ENCODE data around the gene NKD2. TPM values are rescaled to one million over a fixed set of nuclear protein-coding genes. Genes with fewer than 3 reads are reported as not detected.

The NKD2 gene
- total and polyA plus RNA-seq, 2 of the 4 experiments (the other 2 are of a cell fraction) = not detected

GRCh38 chr5:1039706-1040260 lies 31.2 kb downstream of the NKD2 start:
- no peak for ATAC-seq (ENCODE audit: low read depth)

More at GRCh38 chr5:1039706-1040260, 31.2 kb downstream of the NKD2 start:
- Histone ChIP-seq H3K4ac (ENCODE audit: low read depth, low read length) (no peak overlapping the region), H3K79me1 (ENCODE audit: low read depth in 1 of 2, low read length in 2 of 2) (no peaks in the 10 kb centered on the region), H2AK5ac (ENCODE audit: low read depth, low read length) (no peak overlapping the region), H3K9me3 (ENCODE audit: control insufficient read depth, insufficient read depth, low read length) (peaks cover 9% of the 10 kb centered on the region; the same call in 1 of the 2 replicates), H4K91ac (ENCODE audit: insufficient read depth, low read depth, low read length) (no peak overlapping the region), H3K36me3 (ENCODE audit: control insufficient read depth, insufficient read depth, low read length) (no peaks in the 10 kb centered on the region), H2BK5ac (ENCODE audit: low read depth, low read length, poor library complexity, severe bottlenecking) (no peak overlapping the region), H2BK15ac (ENCODE audit: low read depth, low read length) (no peak overlapping the region), H3K9ac (ENCODE audit: low read depth, low read length) (no peak overlapping the region), H4K8ac (ENCODE audit: low read depth in 2 of 2, low read length in 2 of 2) (no peak overlapping the region), H3K4me3 (ENCODE audit: insufficient read depth, low read depth, low read length) (no peak overlapping the region), H3K4me1 (ENCODE audit: control insufficient read depth, insufficient read depth, low read length) (no peaks in the 10 kb centered on the region), H2AK9ac (replicated peaks; ENCODE audit: low read depth, low read length, poor library complexity) (no peak overlapping the region), H2BK120ac (ENCODE audit: low read depth, low read length) (no peak overlapping the region), H4K5ac (ENCODE audit: low read depth, low read length) (no peak overlapping the region), H3K14ac (replicated peaks; ENCODE audit: low read depth, low read length) (no peak overlapping the region), H3K27me3 (ENCODE audit: control insufficient read depth, insufficient read depth, low read length) (no peaks in the 10 kb centered on the region), H3K23ac (ENCODE audit: low read depth, low read length) (no peak overlapping the region), H3K18ac (ENCODE audit: low read depth, low read length) (no peak overlapping the region), H2BK20ac (ENCODE audit: low read depth, low read length) (no peak overlapping the region), H2AFZ (replicated peaks; ENCODE audit: low read length, poor library complexity) (no peak overlapping the region), H3K9me1 (ENCODE audit: insufficient read depth, low read length) (no peaks in the 10 kb centered on the region), H4K20me1 (ENCODE audit: insufficient read depth, low read length) (no peaks in the 10 kb centered on the region), H3K4me2 (ENCODE audit: low read depth, low read length) (no peak overlapping the region), H3K56ac (ENCODE audit: extremely low read depth, insufficient read depth, low read length) (no peak overlapping the region), H3K27ac (ENCODE audit: insufficient read depth, low read length) (no peak overlapping the region)
- ChIA-PET POLR2A (ENCODE audit: unreplicated experiment) (no interaction called here), CTCF (no interaction called here)
- in situ Hi-C loops (cut with MboI; ENCODE audit: low sequenced_read_pairs) = no loop called here
- intact Hi-C loops (cut with micrococcal nuclease) = no loop called here
- no peak for DNase-seq
- TF ChIP-seq POLR2A (IDR thresholded peaks at IDR 0.05; ENCODE audit: low read depth, low read length) (no peak), SMC3 (IDR thresholded peaks at IDR 0.05; ENCODE audit: low read depth, low read length) (no peak), CHD1 (IDR thresholded peaks at IDR 0.05; ENCODE audit: low read depth, low read length) (no peak), RFX5 (IDR thresholded peaks at IDR 0.05; ENCODE audit: low read depth, low read length) (no peak), RCOR1 (IDR thresholded peaks at IDR 0.05; ENCODE audit: insufficient replicate concordance, low read length) (no peak), MAZ (IDR thresholded peaks at IDR 0.05; ENCODE audit: borderline replicate concordance, low read depth, low read length) (no peak), CEBPB (IDR thresholded peaks at IDR 0.05; ENCODE audit: low read depth, low read length) (no peak), MXI1 (IDR thresholded peaks at IDR 0.05; ENCODE audit: borderline replicate concordance, low read depth, low read length) (no peak), NFE2L2 (IDR thresholded peaks at IDR 0.05; ENCODE audit: low read depth, low read length) (no peak)
- WGBS, 2 experiments (ENCODE audit: extremely low coverage in 2 of 2, insufficient read length in 1 of 2) = 100% methylated on average over 2 of the region's 18 CpGs; no CpG with 5 or more reads in 1 of the 2 experiments
- BruUV-seq (replicated peaks) = no TSS peak
- dilution Hi-C loops (cut with HindIII; ENCODE audit: low sequenced_read_pairs, unreplicated experiment) = no loop called here

All from IMR-90 (cell line).